Spleen (tissue), 11 donors: ENCODE data around the gene UMPS. TPM values are rescaled to one million over a fixed set of nuclear protein-coding genes. Genes with fewer than 3 reads are reported as not detected.

Experiments used
- DNase-seq: peaks from one replicate; pipeline ENCODE4 v3.0.0-alpha.2; 2020
- H3K27ac ChIP-seq, 8 donors: fragments of 200-600 bp; sonication (generic) in 7 of 8; 1 replicate in 4 of 8; 2 replicates in 4 of 8; pipeline versions ENCODE4 v1.5.0 to v1.8.0; 2016 to 2021; ENCODE audit warnings: inconsistent platforms in 4 of 8, mild to moderate bottlenecking in 4 of 8, moderate library complexity in 1 of 8
- H3K27me3 ChIP-seq, 7 donors: fragments of 200-600 bp; sonication (generic) in 6 of 7; replicated peaks in 1 of 7; 1 replicate in 4 of 7; 2 replicates in 3 of 7; pipeline versions ENCODE4 v1.5.0 to v1.8.0; 2016 to 2021; ENCODE audit warnings: inconsistent platforms in 3 of 7, mild to moderate bottlenecking in 1 of 7
- H3K36me3 ChIP-seq, 6 donors: fragments of 200-600 bp; sonication (generic) in 5 of 6; 1 replicate in 4 of 6; 2 replicates in 2 of 6; pipeline versions ENCODE4 v1.5.0 to v1.8.0; 2016 to 2021; ENCODE audit warnings: inconsistent platforms in 2 of 6
- H3K4me1 ChIP-seq, 6 donors: fragments of 200-600 bp; sonication (generic) in 5 of 6; 1 replicate in 3 of 6; 2 replicates in 3 of 6; pipeline versions ENCODE4 v1.5.0 to v1.8.0; 2016 to 2021; ENCODE audit warnings: inconsistent platforms in 3 of 6
- H3K4me3 ChIP-seq, 8 donors: fragments of 200-600 bp; sonication (generic) in 7 of 8; 1 replicate in 4 of 8; 2 replicates in 4 of 8; pipeline versions ENCODE4 v1.5.0 to v1.8.0; 2016 to 2021; ENCODE audit warnings: inconsistent platforms in 4 of 8, mild to moderate bottlenecking in 4 of 8, moderate library complexity in 2 of 8
- H3K9me3 ChIP-seq, 8 donors: fragments of 200-600 bp; sonication (generic) in 7 of 8; 1 replicate in 4 of 8; 2 replicates in 4 of 8; pipeline versions ENCODE4 v1.5.0 to v1.8.0; 2016 to 2021; ENCODE audit warnings: inconsistent platforms in 4 of 8
- CTCF ChIP-seq, 11 experiments: fragments of 200-600 bp in 7 of 11; fragments of 450-650 bp in 4 of 11; sonication (generic) in 4 of 11; IDR thresholded peaks in 8 of 11; conservative IDR thresholded peaks in 3 of 11; 1 replicate in 7 of 11; 2 replicates in 4 of 11; pipeline versions ENCODE4 v1.4.0 to v1.8.0; 2016 to 2021; ENCODE audit warnings: antibody characterized with exemption in 11 of 11, inconsistent platforms in 4 of 11, mild to moderate bottlenecking in 1 of 11
- POLR2A ChIP-seq, 3 donors: fragments of 450-650 bp; IDR thresholded peaks; one replicate each; pipeline ENCODE4 v1.5.1; 2017; ENCODE audit warnings: antibody characterized with exemption in 3 of 3, mild to moderate bottlenecking in 1 of 3
- POLR2AphosphoS5 ChIP-seq, 3 donors: sonication (generic); formaldehyde crosslinking; IDR thresholded peaks; one replicate each; pipeline ENCODE4 v1.5.1; 2017; ENCODE audit warnings: antibody characterized with exemption in 3 of 3
- WGBS, 5 donors: extraction: QIAGEN DNeasy Blood & Tissue Kit in 3 of 5; methylation state at CpG; one replicate each; pipeline versions ENCODE4 v1.1.5 to v1.1.7; 2013 to 2018; 5-methylcytosine and 5-hydroxymethylcytosine counted together
- intact Hi-C: fragments of 100-400 bp; cut with DNase I; formaldehyde crosslinking; loops from one replicate; pipeline ENCODE4 v1.15.0; 2023; ENCODE audit warnings: low total_unique reads
- polyA plus RNA-seq, 3 donors: library from polyadenylated mRNA; stranded (reverse); fragments of 200-250 nt; gene quantifications; one replicate each; pipeline ENCODE4 v1.2.1, GENCODE V29; 2013
- total RNA-seq, 7 donors: library from RNA; depleted of rRNA in 3 of 7; stranded (reverse); fragments of >200 nt in 3 of 7; fragmentation: NEBNext Ultra II Directional in 4 of 7; extraction: Animal tissue kit (Norgen Biotek cat#: 25700) in 4 of 7; gene quantifications; one replicate each; pipeline versions ENCODE4 v1.1.0 to v1.2.1, GENCODE V29; 2016 to 2021
- donor health status: healthy with polysubstance abuse.
- donor health status: DM: no; HTN: no; CAD: no; lungs with moderate emphysema.
- donor health status: DM: no; HTN: no; CAD: no.
- donor health status: Bipolar disorder and iron deficiency.
- donor health status: healthy.
- donor health status: DM: no; HTN: no; CAD: no.
- donor health status: DM: yes; HTN: yes; CAD: no.

The UMPS gene
- total and polyA plus RNA-seq, 10 donors = 11.2 to 41.8 (median 26.4) TPM

- H3K27ac ChIP-seq = peak overlapping the region in 1 of 8 donors; percentile 4
- 60 to 69% (median 66%) methylated on average over 2 of the region's 2 CpGs for WGBS, 5 donors
- no peak overlapping the region for H3K4me3 ChIP-seq
- H3K4me1 ChIP-seq = no peaks in the 10 kb centered on the region
- H3K36me3 ChIP-seq = peaks cover 0 to 23% (median 3%) of the 10 kb centered on the region in 6 donors
- intact Hi-C loops = no loop called here
- TF ChIP-seq CTCF (IDR thresholded peaks at IDR 0.05 in 8 of 11, conservative IDR thresholded peaks at IDR 0.05 in 3 of 11) (no peak), POLR2A (IDR thresholded peaks at IDR 0.05) (no peak)
- peaks cover 0 to 49% (median 0%) of the 10 kb centered on the region in 7 donors for H3K27me3 ChIP-seq
- no peak for DNase-seq
- H3K9me3 ChIP-seq = no peaks in the 10 kb centered on the region
Measured at GRCh38 chr3:124722589-124722988, 7.7 kb upstream of the UMPS start.

- H3K36me3 ChIP-seq = peaks cover 0 to 19% (median 11%) of the 10 kb centered on the region in 6 donors
- H3K9me3 ChIP-seq = no peaks in the 10 kb centered on the region
- peak overlapping the region in 5 of 8 donors; percentile 77 to 86 (median 81) for H3K27ac ChIP-seq
- 13 to 18% (median 17%) methylated on average over 13 of the region's 13 CpGs for WGBS, 5 donors
- peaks cover 0 to 29% (median 0%) of the 10 kb centered on the region in 7 donors for H3K27me3 ChIP-seq
- no peak for TF ChIP-seq CTCF (IDR thresholded peaks at IDR 0.05 in 8 of 11, conservative IDR thresholded peaks at IDR 0.05 in 3 of 11)
- no peak for TF ChIP-seq POLR2AphosphoS5 (IDR thresholded peaks at IDR 0.05)
- TF ChIP-seq POLR2A (IDR thresholded peaks at IDR 0.05) = no peak
- DNase-seq = no peak
- intact Hi-C loops = no loop called here
- H3K4me3 ChIP-seq = peak overlapping the region; percentile 59 to 96 (median 80)
- peaks cover 23 to 53% (median 36%) of the 10 kb centered on the region in 6 donors for H3K4me1 ChIP-seq
Measured at GRCh38 chr3:124730941-124731297, 667 bp downstream of the UMPS start.

- no peak for TF ChIP-seq POLR2AphosphoS5 (IDR thresholded peaks at IDR 0.05)
- no peak for TF ChIP-seq POLR2A (IDR thresholded peaks at IDR 0.05)
- TF ChIP-seq CTCF (IDR thresholded peaks at IDR 0.05 in 8 of 11, conservative IDR thresholded peaks at IDR 0.05 in 3 of 11) = no peak
- no peak for DNase-seq
- H3K36me3 ChIP-seq = peaks cover 0 to 27% (median 19%) of the 10 kb centered on the region in 6 donors
- intact Hi-C loops = no loop called here
- no peaks in the 10 kb centered on the region for H3K9me3 ChIP-seq
- 81 to 95% (median 87%) methylated on average over 4 of the region's 4 CpGs for WGBS, 5 donors
- H3K27me3 ChIP-seq = peaks cover 0 to 21% (median 0%) of the 10 kb centered on the region in 7 donors
- no peak overlapping the region for H3K27ac ChIP-seq
- peaks cover 23 to 53% (median 36%) of the 10 kb centered on the region in 6 donors for H3K4me1 ChIP-seq
- peak overlapping the region in 3 of 8 donors; percentile 59 to 96 (median 85) for H3K4me3 ChIP-seq
Measured at GRCh38 chr3:124731760-124732159, 1.5 kb downstream of the UMPS start.

- no peak overlapping the region for H3K4me3 ChIP-seq
- no peak overlapping the region for H3K27ac ChIP-seq
- intact Hi-C loops = no loop called here
- H3K36me3 ChIP-seq = peaks cover 0 to 100% (median 81%) of the 10 kb centered on the region in 6 donors
- TF ChIP-seq CTCF (IDR thresholded peaks at IDR 0.05 in 8 of 11, conservative IDR thresholded peaks at IDR 0.05 in 3 of 11) = no peak
- no peak for TF ChIP-seq POLR2A (IDR thresholded peaks at IDR 0.05)
- TF ChIP-seq POLR2AphosphoS5 (IDR thresholded peaks at IDR 0.05) = no peak
- no peak for DNase-seq
- no peaks in the 10 kb centered on the region for H3K27me3 ChIP-seq
- H3K9me3 ChIP-seq = no peaks in the 10 kb centered on the region
- peaks cover 0 to 8% (median 7%) of the 10 kb centered on the region in 6 donors for H3K4me1 ChIP-seq
- 90 to 95% (median 95%) methylated on average over 6 of the region's 6 CpGs for WGBS, 5 donors
Measured at GRCh38 chr3:124741027-124741426, 10.8 kb downstream of the UMPS start.
